ENCODE data around the gene FAM13B.
A peak's percentile ranks its signal among the peaks of the same experiment; 100 is the strongest.
"Not testable (repeated sequence)": the region's sequence is repeated elsewhere in the genome, so short reads cannot be mapped to it uniquely, and the experiment has no call there.

Gene FAM13B

GRCh38 chr5:138032572-138033385 lies at the start of gene FAM13B:
Gene FAM13B, minus strand, starts transcription at chr5:138033079. Its CDS starts 13,968 bp downstream, at chr5:138019111.
- peak; percentile 83 for DNase-seq

DNA sequence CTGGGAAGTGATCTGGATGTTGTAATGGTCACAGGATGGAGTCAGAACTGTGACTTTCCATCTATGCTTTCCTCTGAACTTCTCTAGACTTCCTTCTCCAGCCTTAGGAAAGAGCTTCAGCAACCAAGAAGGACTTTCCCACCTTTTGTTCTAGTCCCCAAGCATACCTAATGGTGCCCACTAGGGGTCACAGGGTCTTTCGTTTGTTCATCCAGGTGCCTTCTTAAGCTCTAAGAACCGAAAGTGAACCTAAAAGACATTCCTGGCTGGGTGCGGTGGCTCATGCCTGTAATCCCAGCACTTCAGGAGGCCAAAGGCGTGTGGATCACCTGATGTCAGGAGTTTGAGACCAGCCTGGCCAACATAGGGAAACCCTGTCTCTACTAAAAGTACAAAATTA lies 49.2 kb upstream of the FAM13B start:
- DNase-seq: no peak

- no peak for DNase-seq
These were observed 45.2 kb upstream of the FAM13B start for GRCh38 chr5:138078006-138078643.

DNA sequence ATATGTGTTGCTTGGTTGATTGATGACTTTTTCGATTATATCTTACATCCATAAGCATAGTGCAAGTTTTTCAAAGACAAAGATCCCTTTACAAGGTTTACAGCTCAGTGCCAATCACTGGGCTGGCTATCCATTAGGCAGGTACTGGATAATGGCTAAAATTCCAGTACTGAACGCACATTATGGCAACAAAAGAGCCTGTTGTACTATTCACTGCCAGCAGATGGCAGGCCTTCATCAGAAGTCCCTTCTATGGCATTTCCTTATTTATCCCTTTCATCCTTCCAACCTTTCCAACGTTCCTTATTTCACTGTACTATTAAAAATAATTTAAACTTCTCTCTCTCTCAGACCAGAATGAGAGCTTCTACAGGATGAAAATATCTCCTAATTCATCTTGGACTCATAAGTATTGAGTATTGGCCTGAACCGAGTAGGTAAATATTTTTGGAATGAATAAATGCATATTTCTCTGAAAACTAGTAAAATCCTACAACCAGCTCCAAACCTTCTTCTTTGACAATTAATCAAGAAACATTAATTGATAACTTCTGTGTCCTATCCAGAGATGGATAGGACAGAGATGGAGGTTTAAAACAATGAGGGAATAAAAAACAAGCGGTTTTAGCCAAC lies 44.3 kb upstream of the FAM13B start:
- DNase-seq: peak; percentile 27

- not testable (repeated sequence) for DNase-seq
These were observed 37.1 kb upstream of the FAM13B start for GRCh38 chr5:138070026-138070425.

GRCh38 chr5:138068742-138069600 lies 36.1 kb upstream of the FAM13B start:
- peak; percentile 59 for DNase-seq

- DNase-seq: no peak
These were observed 35.1 kb upstream of the FAM13B start for GRCh38 chr5:138067945-138068344.

GRCh38 chr5:138065102-138065501 lies 32.2 kb upstream of the FAM13B start:
- no peak for DNase-seq

GRCh38 chr5:138064526-138064925 lies 31.6 kb upstream of the FAM13B start:
- DNase-seq: no peak

GRCh38 chr5:138054847-138055558 lies 22.1 kb upstream of the FAM13B start:
- DNase-seq: no peak

DNA sequence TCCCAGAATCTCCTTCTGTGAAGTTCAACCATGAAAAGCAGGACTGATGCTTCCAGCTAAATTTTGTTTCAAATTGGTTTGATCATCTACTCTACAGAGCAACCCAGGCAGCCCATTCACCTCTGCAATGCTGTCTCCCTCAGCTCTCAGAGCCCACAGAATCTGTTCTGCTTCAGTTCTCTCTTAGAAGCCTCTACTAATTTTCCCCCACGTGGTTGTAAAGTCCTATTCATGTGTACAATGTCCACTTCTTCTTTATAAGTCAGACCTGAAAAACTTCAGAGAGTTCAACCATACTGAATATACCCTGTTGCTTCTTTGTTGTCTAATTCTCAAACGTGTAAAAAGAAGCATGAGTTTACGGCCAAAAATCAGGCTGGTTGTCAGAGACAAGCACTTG lies 21.3 kb upstream of the FAM13B start:
- DNase-seq: no peak

GRCh38 chr5:138053554-138053953 lies 20.7 kb upstream of the FAM13B start:
- DNase-seq: no peak

DNA sequence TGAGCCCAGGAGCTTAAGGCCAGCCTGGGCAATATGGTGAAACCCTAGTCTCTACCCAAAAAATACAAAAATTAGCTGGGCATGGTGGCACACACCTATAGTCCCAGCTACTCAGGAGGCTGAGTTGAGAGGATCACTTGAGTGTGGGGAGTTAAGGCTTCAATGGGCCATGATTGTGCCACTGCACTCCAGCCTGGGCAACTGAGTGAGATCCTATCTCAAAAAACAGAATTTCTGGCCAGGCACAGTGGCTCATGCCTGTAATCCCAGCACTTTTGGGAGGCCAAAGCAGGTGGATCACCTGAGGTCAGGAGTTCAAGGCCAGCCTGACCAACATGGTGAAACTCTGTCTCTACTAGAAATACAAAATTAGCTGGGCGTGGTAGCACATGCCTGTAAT lies 19.8 kb upstream of the FAM13B start:
- not testable (repeated sequence) for DNase-seq

- DNase-seq: no peak
These were observed 18.8 kb upstream of the FAM13B start for GRCh38 chr5:138051441-138052296.

GRCh38 chr5:138045283-138045682 lies 12.4 kb upstream of the FAM13B start:
- DNase-seq: not testable (repeated sequence)

GRCh38 chr5:138038826-138039225 lies 5.9 kb upstream of the FAM13B start:
- DNase-seq: no peak

- no peak for DNase-seq
These were observed 5.2 kb upstream of the FAM13B start for GRCh38 chr5:138037907-138038633.

DNA sequence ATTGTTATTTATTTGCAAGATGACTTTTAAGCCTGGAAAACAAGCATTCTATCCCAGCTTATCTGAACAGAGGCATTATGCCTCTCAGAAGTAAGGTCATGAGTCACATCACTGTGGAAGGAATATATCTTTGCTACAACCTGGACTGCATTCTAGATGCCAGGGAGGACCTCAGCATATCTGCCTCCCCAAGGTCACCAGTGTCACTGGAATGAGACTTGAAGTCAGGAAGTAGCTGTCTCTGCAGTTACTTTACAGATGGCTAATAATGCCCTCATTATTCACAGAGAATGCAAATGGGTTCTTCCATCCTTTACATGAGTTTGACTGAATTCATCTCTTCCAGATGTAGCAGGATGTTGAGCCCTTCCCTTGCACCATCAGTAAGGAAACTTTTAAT lies 4.4 kb upstream of the FAM13B start:
- no peak for DNase-seq

DNA sequence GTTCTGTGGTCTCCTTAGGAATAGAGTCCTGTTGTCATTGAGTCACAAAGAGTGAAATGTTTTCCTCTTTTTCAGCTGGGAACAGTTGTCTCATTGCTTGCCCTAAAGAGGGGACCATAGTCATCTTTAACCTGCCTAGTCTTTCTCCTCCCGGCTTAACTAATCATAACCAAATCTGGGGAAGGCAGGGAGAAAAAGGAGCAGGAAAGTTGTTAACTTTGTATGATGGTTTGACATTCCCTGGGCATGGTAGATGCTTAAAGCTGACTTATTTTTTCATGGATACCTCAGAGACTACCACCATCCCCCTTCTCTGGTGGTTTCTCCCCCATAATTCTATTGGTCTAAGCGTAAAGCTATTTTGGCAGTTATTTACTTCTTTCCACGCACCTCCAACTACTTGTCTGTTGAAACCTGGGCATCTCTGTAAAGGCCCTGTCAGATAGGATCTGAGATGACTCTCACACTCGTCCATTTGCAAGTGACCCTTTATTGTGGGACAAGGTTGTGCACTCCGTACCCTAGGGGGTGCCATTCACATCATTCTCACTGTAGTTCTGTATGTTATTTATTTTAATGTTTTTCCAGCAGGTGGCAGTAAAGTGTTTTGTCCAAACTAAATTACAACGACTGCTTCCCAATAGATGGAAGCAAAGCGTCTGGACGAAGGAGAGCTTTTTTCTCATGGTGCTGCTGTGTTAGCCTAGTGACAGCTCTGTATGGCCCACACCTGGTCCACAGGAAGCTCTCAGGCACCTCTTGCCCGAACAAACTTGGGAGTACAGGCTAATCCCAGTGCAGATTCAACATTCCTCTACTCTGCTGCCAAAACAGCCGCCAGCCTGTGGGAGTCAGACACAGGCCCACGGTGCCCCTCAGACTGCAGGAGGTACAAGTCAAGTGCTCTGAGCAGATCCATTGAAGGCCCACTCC lies 3.0 kb upstream of the FAM13B start:
- DNase-seq: peak; percentile 70

All from CD4-positive, alpha-beta T cell treated with Interferon gamma for 1 hour (primary cell).